Left lung (tissue), 10 donors: ENCODE data around the gene BCS1L. TPM values are rescaled to one million over a fixed set of nuclear protein-coding genes. Genes with fewer than 3 reads are reported as not detected.

Experiments
- ATAC-seq: fragments of 200-7000 bp; cut with Tn5 transposase; one replicate; pipeline ENCODE4 v1.9.1; 2020; ENCODE audit warnings: moderate library complexity
- DNase-seq, 4 donors: peaks; one replicate each; pipeline ENCODE4 v3.0.0-alpha.2; 2013 to 2020
- H3K27ac ChIP-seq, 2 donors: fragments of 200-600 bp; sonication (generic) in 1 of 2; one replicate each; pipeline versions ENCODE4 v1.5.0 to v1.8.0; 2020 to 2021
- H3K27me3 ChIP-seq, 2 donors: fragments of 200-600 bp; sonication (generic) in 1 of 2; one replicate each; pipeline versions ENCODE4 v1.5.0 to v1.8.0; 2020 to 2021
- H3K36me3 ChIP-seq, 2 donors: fragments of 200-600 bp; sonication (generic) in 1 of 2; one replicate each; pipeline versions ENCODE4 v1.5.0 to v1.8.0; 2020 to 2021
- H3K4me1 ChIP-seq, 2 donors: fragments of 200-600 bp; one replicate each; pipeline ENCODE4 v1.8.0; 2021
- H3K4me3 ChIP-seq, 2 donors: fragments of 200-600 bp; sonication (generic) in 1 of 2; one replicate each; pipeline versions ENCODE4 v1.5.0 to v1.8.0; 2020 to 2021; ENCODE audit warnings: mild to moderate bottlenecking in 1 of 2
- H3K9me3 ChIP-seq, 2 donors: fragments of 200-600 bp; sonication (generic) in 1 of 2; one replicate each; pipeline versions ENCODE4 v1.5.0 to v1.8.0; 2020 to 2021
- intact Hi-C, 2 donors: fragments of 100-400 bp; cut with DNase I; formaldehyde crosslinking; loops; one replicate each; pipeline versions ENCODE4 v1.11.2 to v1.14.2; 2022
- polyA plus RNA-seq, 6 donors: library from polyadenylated mRNA; unstranded; fragments of 120-200 nt; gene quantifications; one replicate each; pipeline ENCODE4 v1.2.1, GENCODE V29; 2013; ENCODE audit not compliant: insufficient read length in 6 of 6
- total RNA-seq, 2 donors: library from RNA; stranded (reverse); fragmentation: NEBNext Ultra II Directional; extraction: Animal tissue kit (Norgen Biotek cat#: 25700); gene quantifications; one replicate each; pipeline ENCODE4 v1.2.1, GENCODE V29; 2021
- TF ChIP-seq, protein P1 (sequence below), 2 donors: fragments of 200-600 bp; sonication (generic) in 1 of 2; IDR thresholded peaks; one replicate each; pipeline versions ENCODE4 v1.5.0 to v1.8.0; 2021; ENCODE audit warnings: antibody characterized with exemption in 2 of 2
- donor health status: DM: no; HTN: yes; CAD: no.
- donor health status: DM: no; HTN: no; CAD: no.

BCS1L gene
- total and polyA plus RNA-seq, 8 donors = 27.1 to 59.6 (median 53.2) TPM

GRCh38 chr2:218644721-218645120 is 14.8 kb upstream of the BCS1L start:
- no peak overlapping the region for H3K27ac ChIP-seq
- no peaks in the 10 kb centered on the region for H3K27me3 ChIP-seq
- H3K4me3 ChIP-seq = no peak overlapping the region
- DNase-seq = no peak
- H3K9me3 ChIP-seq = no peaks in the 10 kb centered on the region
- intact Hi-C loops = no loop called here
- peaks cover 5 to 100% of the 10 kb centered on the region in 2 donors for H3K36me3 ChIP-seq
- TF ChIP-seq, protein P1, sequence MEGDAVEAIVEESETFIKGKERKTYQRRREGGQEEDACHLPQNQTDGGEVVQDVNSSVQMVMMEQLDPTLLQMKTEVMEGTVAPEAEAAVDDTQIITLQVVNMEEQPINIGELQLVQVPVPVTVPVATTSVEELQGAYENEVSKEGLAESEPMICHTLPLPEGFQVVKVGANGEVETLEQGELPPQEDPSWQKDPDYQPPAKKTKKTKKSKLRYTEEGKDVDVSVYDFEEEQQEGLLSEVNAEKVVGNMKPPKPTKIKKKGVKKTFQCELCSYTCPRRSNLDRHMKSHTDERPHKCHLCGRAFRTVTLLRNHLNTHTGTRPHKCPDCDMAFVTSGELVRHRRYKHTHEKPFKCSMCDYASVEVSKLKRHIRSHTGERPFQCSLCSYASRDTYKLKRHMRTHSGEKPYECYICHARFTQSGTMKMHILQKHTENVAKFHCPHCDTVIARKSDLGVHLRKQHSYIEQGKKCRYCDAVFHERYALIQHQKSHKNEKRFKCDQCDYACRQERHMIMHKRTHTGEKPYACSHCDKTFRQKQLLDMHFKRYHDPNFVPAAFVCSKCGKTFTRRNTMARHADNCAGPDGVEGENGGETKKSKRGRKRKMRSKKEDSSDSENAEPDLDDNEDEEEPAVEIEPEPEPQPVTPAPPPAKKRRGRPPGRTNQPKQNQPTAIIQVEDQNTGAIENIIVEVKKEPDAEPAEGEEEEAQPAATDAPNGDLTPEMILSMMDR (IDR thresholded peaks at IDR 0.05) = no peak
- no peaks in the 10 kb centered on the region for H3K4me1 ChIP-seq
- no peak for ATAC-seq

DNA sequence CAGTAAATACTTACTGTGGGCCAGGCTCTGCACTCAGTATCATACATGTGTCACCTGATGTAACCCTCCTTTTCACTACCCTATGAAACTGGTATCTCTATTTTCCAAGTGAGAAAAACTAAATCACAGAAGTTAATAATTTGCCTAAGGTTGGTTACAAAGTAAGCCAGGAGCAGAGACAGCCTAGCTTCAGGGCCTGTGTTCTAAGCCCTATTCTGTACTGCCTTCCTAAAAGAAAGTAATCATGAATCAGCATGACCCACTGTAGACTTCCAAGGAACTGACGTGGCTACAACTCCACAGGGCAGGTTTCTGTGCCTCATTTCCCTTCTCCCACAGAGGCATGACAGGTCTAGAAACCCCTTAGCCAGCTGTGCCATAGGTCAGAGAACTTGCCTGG is 14.4 kb upstream of the BCS1L start:
- TF ChIP-seq, protein P1 (IDR thresholded peaks at IDR 0.05) = no peak
- ATAC-seq = no peak
- H3K27me3 ChIP-seq = no peaks in the 10 kb centered on the region
- H3K4me3 ChIP-seq = no peak overlapping the region
- H3K27ac ChIP-seq = no peak overlapping the region
- no peaks in the 10 kb centered on the region for H3K9me3 ChIP-seq
- H3K36me3 ChIP-seq = peaks cover 5 to 100% of the 10 kb centered on the region in 2 donors
- intact Hi-C loops = no loop called here
- no peak for DNase-seq
- no peaks in the 10 kb centered on the region for H3K4me1 ChIP-seq

GRCh38 chr2:218648088-218648786 is 11.2 kb upstream of the BCS1L start:
- ATAC-seq = peak; percentile 91

DNA sequence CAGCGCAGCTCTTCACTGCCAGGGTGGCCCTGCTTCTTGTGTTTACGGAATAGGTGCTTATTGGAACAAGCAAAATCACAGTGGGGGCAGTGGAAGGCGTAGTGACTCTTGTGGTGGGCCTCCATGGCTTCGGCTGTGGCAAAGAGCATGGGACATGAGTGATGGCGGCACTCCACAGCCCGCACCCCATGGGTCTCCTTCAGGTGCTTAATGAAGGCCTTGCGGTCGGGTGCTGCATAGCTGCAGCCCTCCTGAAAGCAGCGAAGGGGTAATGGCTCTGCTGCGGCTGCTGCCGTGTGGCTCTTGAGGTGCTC is 10.7 kb upstream of the BCS1L start:
- DNase-seq (no peak), ATAC-seq (no peak)
- H3K36me3 ChIP-seq = peaks cover 5 to 100% of the 10 kb centered on the region in 2 donors

More at GRCh38 chr2:218648088-218648786, 11.2 kb upstream of the BCS1L start:
- no peaks in the 10 kb centered on the region for H3K9me3 ChIP-seq
- DNase-seq = peak in 3 of 4 donors; percentile 16 to 45 (median 41)
- TF ChIP-seq, protein P1 (IDR thresholded peaks at IDR 0.05) = peak; percentile 73 to 76
- H3K4me3 ChIP-seq = no peak overlapping the region
- H3K27me3 ChIP-seq = no peaks in the 10 kb centered on the region
- H3K27ac ChIP-seq = no peak overlapping the region
- peaks cover 5 to 100% of the 10 kb centered on the region in 2 donors for H3K36me3 ChIP-seq
- no peaks in the 10 kb centered on the region for H3K4me1 ChIP-seq
- intact Hi-C loops = no loop called here

DNA sequence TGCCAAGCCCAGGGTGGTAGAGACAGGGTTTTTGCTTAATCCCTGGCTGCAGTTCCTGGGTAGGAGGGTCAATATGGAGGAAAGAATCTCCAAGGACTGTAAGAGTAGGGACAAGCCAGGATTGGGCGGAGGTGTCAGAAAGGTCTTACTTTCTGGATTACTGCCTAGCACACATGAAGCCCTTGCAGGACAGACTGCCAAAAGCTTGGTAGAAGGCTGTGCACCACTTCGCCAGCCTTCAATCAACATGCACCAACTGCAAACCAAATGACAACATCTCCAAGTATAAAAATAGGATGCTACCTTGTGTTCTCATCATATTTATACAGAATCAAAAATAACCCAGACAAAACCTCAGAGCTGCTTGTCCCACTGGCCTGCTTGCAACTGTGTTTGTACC is 3.7 kb upstream of the BCS1L start:
- peaks cover 0 to 64% of the 10 kb centered on the region in 2 donors for H3K36me3 ChIP-seq
- no peak overlapping the region for H3K27ac ChIP-seq
- H3K4me1 ChIP-seq = peaks cover 12 to 22% of the 10 kb centered on the region in 2 donors
- intact Hi-C loops = no loop called here
- no peak overlapping the region for H3K4me3 ChIP-seq
- no peaks in the 10 kb centered on the region for H3K27me3 ChIP-seq
- DNase-seq (no peak), ATAC-seq (no peak)
- no peaks in the 10 kb centered on the region for H3K9me3 ChIP-seq
- TF ChIP-seq, protein P1 (IDR thresholded peaks at IDR 0.05) = no peak

More for the DNA sequence above, 10.7 kb upstream of the BCS1L start:
- no peaks in the 10 kb centered on the region for H3K4me1 ChIP-seq
- intact Hi-C loops = no loop called here
- TF ChIP-seq, protein P1 (IDR thresholded peaks at IDR 0.05) = no peak
- no peaks in the 10 kb centered on the region for H3K27me3 ChIP-seq
- H3K27ac ChIP-seq = no peak overlapping the region
- no peak overlapping the region for H3K4me3 ChIP-seq
- H3K9me3 ChIP-seq = no peaks in the 10 kb centered on the region
